Psoas muscle (tissue), 8 donors: Measurements from ENCODE around the gene MARCHF3. TPM values are rescaled to one million over a fixed set of nuclear protein-coding genes. Genes with fewer than 3 reads are reported as not detected.

Experiments used
- ATAC-seq, 4 donors: fragments of 200-7000 bp; cut with Tn5 transposase; one replicate each; pipeline ENCODE4 v1.9.1; 2020; ENCODE audit warnings: moderate library complexity in 3 of 4, mild to moderate bottlenecking in 2 of 4
- DNase-seq, 2 donors: peaks; one replicate each; pipeline ENCODE4 v3.0.0-alpha.2; 2020
- H3K27ac ChIP-seq: fragments of 200-600 bp; one replicate; pipeline ENCODE4 v1.8.0; 2022
- H3K27me3 ChIP-seq, 3 donors: fragments of 200-600 bp in 1 of 3; one replicate each; pipeline versions ENCODE4 v1.6.1 to v1.8.0; 2013 to 2022; ENCODE audit warnings: low read length in 2 of 3, mild to moderate bottlenecking in 2 of 3, moderate library complexity in 1 of 3; ENCODE audit not compliant: insufficient read depth in 3 of 3
- H3K36me3 ChIP-seq, 2 donors: fragments of 200-600 bp in 1 of 2; one replicate each; pipeline versions ENCODE4 v1.6.1 to v1.8.0; 2013 to 2022; ENCODE audit warnings: low read depth in 1 of 2, mild to moderate bottlenecking in 1 of 2, moderate library complexity in 1 of 2; ENCODE audit not compliant: insufficient read depth in 1 of 2
- H3K4me1 ChIP-seq: fragments of 200-600 bp; one replicate; pipeline ENCODE4 v1.8.0; 2022
- H3K4me3 ChIP-seq: fragments of 200-600 bp; one replicate; pipeline ENCODE4 v1.8.0; 2022; ENCODE audit warnings: mild to moderate bottlenecking
- H3K9me3 ChIP-seq: fragments of 200-600 bp; one replicate; pipeline ENCODE4 v1.8.0; 2022
- WGBS, 3 donors: extraction: QIAGEN DNeasy Blood & Tissue Kit; methylation state at CpG; one replicate each; pipeline versions ENCODE4 v1.1.6 to v1.1.7; 2013; 5-methylcytosine and 5-hydroxymethylcytosine counted together
- intact Hi-C, 2 donors: fragments of 100-400 bp; cut with DNase I; formaldehyde crosslinking; loops; one replicate each; pipeline versions ENCODE4 v1.11.0 to v1.14.2; 2022
- polyA plus RNA-seq, 3 donors: library from polyadenylated mRNA; stranded (reverse); fragments of 200-250 nt; gene quantifications; one replicate each; pipeline ENCODE4 v1.2.3, GENCODE V29; 2013
- total RNA-seq, 4 donors: library from RNA; stranded (reverse); fragmentation: NEBNext Ultra II Directional in 2 of 4; extraction: Animal tissue kit (Norgen Biotek cat#: 25700) in 2 of 4; gene quantifications; one replicate each; pipeline versions ENCODE4 v1.2.1 to v1.2.4, GENCODE V29; 2021 to 2023
- TF ChIP-seq, protein P1 (sequence below): fragments of 200-600 bp; IDR thresholded peaks from one replicate; pipeline ENCODE4 v1.8.0; 2022; ENCODE audit warnings: antibody characterized with exemption
- donor health status: healthy with polysubstance abuse.
- donor health status: DM: no; HTN: no; CAD: no; lungs with moderate emphysema.
- donor health status: Bipolar disorder and iron deficiency.
- donor health status: healthy.
- donor health status: DM: yes; HTN: yes; CAD: no.
- donor health status: DM: no; HTN: no; CAD: no.
- donor health status: DM: no; HTN: no; CAD: no.
- donor health status: DM: yes; HTN: yes; CAD: no.

MARCHF3 gene
- total and polyA plus RNA-seq, 7 donors = 6.0 to 22.0 (median 12.0) TPM

GRCh38 chr5:126941403-126941802 lies 89.0 kb downstream of the MARCHF3 start:
- H3K9me3 ChIP-seq = no peaks in the 10 kb centered on the region
- H3K36me3 ChIP-seq = no peaks in the 10 kb centered on the region
- intact Hi-C loops = no loop called here
- H3K27ac ChIP-seq = no peak overlapping the region
- 93 to 98% (median 98%) methylated on average over 1 of the region's 1 CpG for WGBS, 3 donors
- ATAC-seq = no peak
- H3K4me3 ChIP-seq = no peak overlapping the region
- peaks cover 5% of the 10 kb centered on the region for H3K4me1 ChIP-seq
- DNase-seq = no peak
- TF ChIP-seq, protein P1, sequence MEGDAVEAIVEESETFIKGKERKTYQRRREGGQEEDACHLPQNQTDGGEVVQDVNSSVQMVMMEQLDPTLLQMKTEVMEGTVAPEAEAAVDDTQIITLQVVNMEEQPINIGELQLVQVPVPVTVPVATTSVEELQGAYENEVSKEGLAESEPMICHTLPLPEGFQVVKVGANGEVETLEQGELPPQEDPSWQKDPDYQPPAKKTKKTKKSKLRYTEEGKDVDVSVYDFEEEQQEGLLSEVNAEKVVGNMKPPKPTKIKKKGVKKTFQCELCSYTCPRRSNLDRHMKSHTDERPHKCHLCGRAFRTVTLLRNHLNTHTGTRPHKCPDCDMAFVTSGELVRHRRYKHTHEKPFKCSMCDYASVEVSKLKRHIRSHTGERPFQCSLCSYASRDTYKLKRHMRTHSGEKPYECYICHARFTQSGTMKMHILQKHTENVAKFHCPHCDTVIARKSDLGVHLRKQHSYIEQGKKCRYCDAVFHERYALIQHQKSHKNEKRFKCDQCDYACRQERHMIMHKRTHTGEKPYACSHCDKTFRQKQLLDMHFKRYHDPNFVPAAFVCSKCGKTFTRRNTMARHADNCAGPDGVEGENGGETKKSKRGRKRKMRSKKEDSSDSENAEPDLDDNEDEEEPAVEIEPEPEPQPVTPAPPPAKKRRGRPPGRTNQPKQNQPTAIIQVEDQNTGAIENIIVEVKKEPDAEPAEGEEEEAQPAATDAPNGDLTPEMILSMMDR = no peak
- H3K27me3 ChIP-seq = no peaks in the 10 kb centered on the region

DNA sequence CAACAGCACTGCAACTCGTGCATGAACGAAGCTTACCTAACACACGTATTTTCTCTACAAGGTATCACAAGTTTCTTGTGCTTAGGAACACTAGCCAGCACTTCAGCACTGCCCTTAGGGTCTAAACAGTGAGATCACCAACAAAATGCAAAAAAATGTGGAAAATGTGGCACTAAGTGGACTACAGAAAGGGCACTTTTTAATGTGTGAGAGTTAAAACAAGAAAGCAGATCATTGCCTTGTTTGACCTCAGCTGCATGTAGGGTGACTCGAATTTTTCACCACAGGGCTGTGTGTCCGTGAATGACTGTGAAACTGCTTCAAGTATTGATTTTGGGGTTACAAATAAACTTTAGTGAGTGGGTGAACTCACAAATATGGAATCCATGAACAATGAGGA lies 90.5 kb downstream of the MARCHF3 start:
- H3K9me3 ChIP-seq = no peaks in the 10 kb centered on the region
- DNase-seq (no peak), ATAC-seq (no peak)
- H3K4me3 ChIP-seq = no peak overlapping the region
- H3K27ac ChIP-seq = no peak overlapping the region
- peaks cover 5% of the 10 kb centered on the region for H3K4me1 ChIP-seq
- WGBS, 3 donors = 78 to 89% (median 78%) methylated on average over 5 of the region's 5 CpGs
- H3K27me3 ChIP-seq = no peaks in the 10 kb centered on the region
- no peaks in the 10 kb centered on the region for H3K36me3 ChIP-seq
- intact Hi-C loops = no loop called here
- TF ChIP-seq, protein P1 = no peak

DNA sequence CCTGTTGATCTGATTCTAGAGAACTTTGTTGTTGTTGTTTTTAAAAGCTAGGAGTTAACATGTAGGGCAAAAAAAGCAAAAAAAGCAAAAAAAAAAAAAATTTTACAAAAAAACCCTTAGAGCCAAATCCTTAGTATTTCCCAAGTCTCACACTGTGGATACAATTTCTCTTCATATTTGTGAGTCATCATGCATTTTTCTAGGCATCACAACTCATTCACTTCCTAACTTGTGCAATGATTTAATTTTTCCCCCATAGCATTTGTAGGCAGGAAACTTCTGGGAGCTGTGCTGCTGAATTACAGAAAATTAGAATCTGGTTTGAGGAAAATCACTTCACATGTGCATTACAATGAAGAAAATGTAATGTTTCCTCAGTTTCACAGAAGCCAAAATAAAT lies 91.9 kb downstream of the MARCHF3 start:
- ATAC-seq = no peak
- no peaks in the 10 kb centered on the region for H3K27me3 ChIP-seq
- H3K27ac ChIP-seq = no peak overlapping the region
- H3K4me1 ChIP-seq = peaks cover 5% of the 10 kb centered on the region
- no peak for DNase-seq
- H3K36me3 ChIP-seq = no peaks in the 10 kb centered on the region
- intact Hi-C loops = no loop called here
- TF ChIP-seq, protein P1 = no peak
- no peaks in the 10 kb centered on the region for H3K9me3 ChIP-seq
- H3K4me3 ChIP-seq = no peak overlapping the region

DNA sequence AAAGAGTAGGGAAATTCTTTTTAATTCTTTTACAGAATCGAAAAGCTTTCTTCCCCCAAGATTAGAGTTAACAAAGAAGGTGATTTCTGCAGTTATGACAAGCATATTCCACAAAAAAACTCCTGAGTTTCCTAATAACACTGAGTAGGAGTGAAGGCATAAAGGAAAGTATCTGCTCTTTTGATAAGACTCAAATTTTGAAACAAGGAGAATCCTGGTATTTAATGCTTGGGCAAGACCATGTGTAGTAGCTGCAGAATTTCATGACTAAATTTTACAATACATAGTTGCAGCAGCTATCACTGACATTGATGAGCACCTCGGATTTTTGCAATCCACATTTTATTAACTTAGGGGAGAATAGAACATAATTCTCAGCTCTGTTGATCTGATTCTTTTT lies 92.6 kb downstream of the MARCHF3 start:
- no peaks in the 10 kb centered on the region for H3K9me3 ChIP-seq
- H3K27me3 ChIP-seq = no peaks in the 10 kb centered on the region
- no peak overlapping the region for H3K27ac ChIP-seq
- 88 to 95% (median 95%) methylated on average over 2 of the region's 2 CpGs for WGBS, 3 donors
- H3K4me3 ChIP-seq = no peak overlapping the region
- peaks cover 5% of the 10 kb centered on the region for H3K4me1 ChIP-seq
- H3K36me3 ChIP-seq = no peaks in the 10 kb centered on the region
- no peak for DNase-seq
- TF ChIP-seq, protein P1 = no peak
- intact Hi-C loops = no loop called here
- no peak for ATAC-seq

GRCh38 chr5:126936775-126937418 lies 93.5 kb downstream of the MARCHF3 start:
- ATAC-seq (peak in 1 of 4 donors; percentile 43), DNase-seq (no peak)
- Histone ChIP-seq H3K27me3 (no peaks in the 10 kb centered on the region), H3K4me3 (no peak overlapping the region), H3K36me3 (no peaks in the 10 kb centered on the region), H3K9me3 (no peaks in the 10 kb centered on the region), H3K27ac (no peak overlapping the region), H3K4me1 (peaks cover 5% of the 10 kb centered on the region)
- intact Hi-C loops = no loop called here
- TF ChIP-seq, protein P1 = no peak
- 55 to 69% (median 60%) methylated on average over 4 of the region's 4 CpGs for WGBS, 3 donors
